Measurements from ENCODE around the gene FBXO41. TPM values are rescaled to one million over a fixed set of nuclear protein-coding genes. Genes with fewer than 3 reads are reported as not detected.

FBXO41 gene
- total RNA-seq, 1 experiment from 2014 or later: 6.5 TPM

GRCh38 chr2:73205611-73206010 lies 78.7 kb downstream of the FBXO41 start:
- no peak for DNase-seq (ENCODE audit: low read depth, low spot score)
- in situ Hi-C loops (cut with HindIII; ENCODE audit: low pct_unique_long_range_greater_than_20kb, low sequenced_read_pairs) (no loop called here), intact Hi-C loops (cut with micrococcal nuclease; ENCODE audit: unreplicated experiment) (no loop called here)
- TF ChIP-seq SIN3A (IDR thresholded peaks at IDR 0.05; ENCODE audit: borderline replicate concordance, insufficient read depth, low read depth, low read length) (no peak), POLR2AphosphoS5 (IDR thresholded peaks at IDR 0.05; ENCODE audit: low read depth, low read length) (no peak), REST (IDR thresholded peaks at IDR 0.05; ENCODE audit: insufficient read depth in 1 of 2, low read depth in 2 of 2, low read length in 1 of 2) (no peak), TCF7L2 (IDR thresholded peaks at IDR 0.05; ENCODE audit: low read depth, low read length) (no peak), CTCF (IDR thresholded peaks at IDR 0.05) (no peak)
- peaks cover 4% of the 10 kb centered on the region; the same call in 1 of the 2 replicates for H3K4me1 ChIP-seq (ENCODE audit: control insufficient read depth, insufficient read depth, low read length)
- POLR2A ChIA-PET: no interaction called here
- no peak for ATAC-seq
- no TSS peak for BruUV-seq (replicated peaks)
- CTCF ChIA-PET: no interaction called here
- H3K27me3 ChIP-seq (ENCODE audit: control insufficient read depth, insufficient read depth, low read length): no peaks in the 10 kb centered on the region
- no peaks in the 10 kb centered on the region for H3K36me3 ChIP-seq (ENCODE audit: control insufficient read depth, insufficient read depth, low read length)
- H3K27ac ChIP-seq (ENCODE audit: low read length): no peak overlapping the region
- no peaks in the 10 kb centered on the region for H3K9me3 ChIP-seq (ENCODE audit: control insufficient read depth, insufficient read depth, low read depth, low read length)
- no peak overlapping the region for H3K4me3 ChIP-seq (ENCODE audit: low read depth in 2 of 2, low read length in 2 of 2)

Other genes starting within 250 kb of the FBXO41 start
- gene SFXN5, start 212.8 kb downstream of the FBXO41 start, total RNA-seq (2021; ENCODE audit: unreplicated experiment): 27.8 TPM
- 27.3 TPM for gene RAB11FIP5, start 171.5 kb downstream of the FBXO41 start, total RNA-seq (2021; ENCODE audit: unreplicated experiment)
- 0.08 TPM for gene NOTO, start 81.9 kb downstream of the FBXO41 start, total RNA-seq (2021; ENCODE audit: unreplicated experiment)
- gene SMYD5, start 70.2 kb downstream of the FBXO41 start, total RNA-seq (2021; ENCODE audit: unreplicated experiment): 37.6 TPM
- 18.6 TPM for gene PRADC1, start 51.2 kb downstream of the FBXO41 start, total RNA-seq (2021; ENCODE audit: unreplicated experiment)
- gene CCT7, start 50.2 kb downstream of the FBXO41 start, total RNA-seq (2021; ENCODE audit: unreplicated experiment): 426 TPM
- gene EGR4, start 9.1 kb upstream of the FBXO41 start, total RNA-seq (2021; ENCODE audit: unreplicated experiment): 0.08 TPM
- 19.5 TPM for gene ALMS1, start 101.4 kb upstream of the FBXO41 start, total RNA-seq (2021; ENCODE audit: unreplicated experiment)